GM19467 (cell line): Measurements from ENCODE around the gene DUS1L.

ENCODE experiments used
- ATAC-seq: cut with Tn5 transposase; IDR thresholded peaks from one replicate; pipeline ENCODE4 v1.9.1; 2021; ENCODE audit warnings: mild to moderate bottlenecking, moderate library complexity; ENCODE audit not compliant: unreplicated experiment

DUS1L gene

GRCh38 chr17:82101301-82101715 is 35.7 kb upstream of the DUS1L start:
- ATAC-seq: no peak

- no peak for ATAC-seq
These were observed 35.1 kb upstream of the DUS1L start for GRCh38 chr17:82100502-82101298.

GRCh38 chr17:82098939-82099763 is 33.5 kb upstream of the DUS1L start:
- peak; percentile 8 for ATAC-seq

GRCh38 chr17:82098169-82098938 is 32.8 kb upstream of the DUS1L start, which contains the start of gene FASN:
TSS of gene FASN (minus strand) at chr17:82098236. CDS start at chr17:82096445, 1,791 bp downstream.
- ATAC-seq: peak; percentile 60

- ATAC-seq: peak; percentile 6
These were observed 32.2 kb upstream of the DUS1L start for GRCh38 chr17:82097919-82098168.

- ATAC-seq: no peak
These were observed 31.7 kb upstream of the DUS1L start for GRCh38 chr17:82097184-82097918.

GRCh38 chr17:82096709-82097183 is 31.1 kb upstream of the DUS1L start:
- ATAC-seq: no peak

GRCh38 chr17:82095777-82096708 is 30.4 kb upstream of the DUS1L start:
- ATAC-seq: no peak

- no peak for ATAC-seq
These were observed 29.6 kb upstream of the DUS1L start for GRCh38 chr17:82094931-82095776.

- ATAC-seq: no peak
These were observed 27.6 kb upstream of the DUS1L start for GRCh38 chr17:82092995-82093751.

- ATAC-seq: no peak
These were observed 27.0 kb upstream of the DUS1L start for GRCh38 chr17:82092628-82092994.

- ATAC-seq: no peak
These were observed 26.5 kb upstream of the DUS1L start for GRCh38 chr17:82092094-82092586.

- ATAC-seq: no peak
These were observed 25.9 kb upstream of the DUS1L start for GRCh38 chr17:82091264-82092066.

GRCh38 chr17:82090549-82091263 is 25.1 kb upstream of the DUS1L start:
- ATAC-seq: no peak

- ATAC-seq: no peak
These were observed 24.3 kb upstream of the DUS1L start for GRCh38 chr17:82089723-82090548.
